ENCODE measurements around the gene DLX3.

The DLX3 gene

DNA sequence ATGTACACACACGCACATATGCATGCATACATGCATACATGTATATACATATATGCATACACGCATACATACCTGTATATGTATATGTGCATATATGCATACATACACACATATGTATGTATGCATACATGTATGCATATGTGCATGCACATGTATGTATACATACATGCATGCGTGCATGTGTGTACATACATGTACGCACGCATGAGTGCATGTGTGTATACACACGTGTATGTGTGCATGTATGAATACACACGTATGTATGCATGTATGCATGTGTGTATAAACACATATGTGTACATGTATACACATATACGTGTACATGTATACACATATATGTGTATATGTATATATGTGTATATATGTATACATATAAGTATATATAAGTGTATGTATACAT lies 28.5 kb upstream of the DLX3 start:
- TF ChIP-seq, protein P1, sequence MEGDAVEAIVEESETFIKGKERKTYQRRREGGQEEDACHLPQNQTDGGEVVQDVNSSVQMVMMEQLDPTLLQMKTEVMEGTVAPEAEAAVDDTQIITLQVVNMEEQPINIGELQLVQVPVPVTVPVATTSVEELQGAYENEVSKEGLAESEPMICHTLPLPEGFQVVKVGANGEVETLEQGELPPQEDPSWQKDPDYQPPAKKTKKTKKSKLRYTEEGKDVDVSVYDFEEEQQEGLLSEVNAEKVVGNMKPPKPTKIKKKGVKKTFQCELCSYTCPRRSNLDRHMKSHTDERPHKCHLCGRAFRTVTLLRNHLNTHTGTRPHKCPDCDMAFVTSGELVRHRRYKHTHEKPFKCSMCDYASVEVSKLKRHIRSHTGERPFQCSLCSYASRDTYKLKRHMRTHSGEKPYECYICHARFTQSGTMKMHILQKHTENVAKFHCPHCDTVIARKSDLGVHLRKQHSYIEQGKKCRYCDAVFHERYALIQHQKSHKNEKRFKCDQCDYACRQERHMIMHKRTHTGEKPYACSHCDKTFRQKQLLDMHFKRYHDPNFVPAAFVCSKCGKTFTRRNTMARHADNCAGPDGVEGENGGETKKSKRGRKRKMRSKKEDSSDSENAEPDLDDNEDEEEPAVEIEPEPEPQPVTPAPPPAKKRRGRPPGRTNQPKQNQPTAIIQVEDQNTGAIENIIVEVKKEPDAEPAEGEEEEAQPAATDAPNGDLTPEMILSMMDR (IDR thresholded peaks at IDR 0.05; ENCODE audit: low read depth, low read length, missing control alignments): no peak
- no peak overlapping the region for H3K4me3 ChIP-seq (ENCODE audit: low read depth, low read length)
- DNase-seq (ENCODE audit: low read depth): no peak

DNA sequence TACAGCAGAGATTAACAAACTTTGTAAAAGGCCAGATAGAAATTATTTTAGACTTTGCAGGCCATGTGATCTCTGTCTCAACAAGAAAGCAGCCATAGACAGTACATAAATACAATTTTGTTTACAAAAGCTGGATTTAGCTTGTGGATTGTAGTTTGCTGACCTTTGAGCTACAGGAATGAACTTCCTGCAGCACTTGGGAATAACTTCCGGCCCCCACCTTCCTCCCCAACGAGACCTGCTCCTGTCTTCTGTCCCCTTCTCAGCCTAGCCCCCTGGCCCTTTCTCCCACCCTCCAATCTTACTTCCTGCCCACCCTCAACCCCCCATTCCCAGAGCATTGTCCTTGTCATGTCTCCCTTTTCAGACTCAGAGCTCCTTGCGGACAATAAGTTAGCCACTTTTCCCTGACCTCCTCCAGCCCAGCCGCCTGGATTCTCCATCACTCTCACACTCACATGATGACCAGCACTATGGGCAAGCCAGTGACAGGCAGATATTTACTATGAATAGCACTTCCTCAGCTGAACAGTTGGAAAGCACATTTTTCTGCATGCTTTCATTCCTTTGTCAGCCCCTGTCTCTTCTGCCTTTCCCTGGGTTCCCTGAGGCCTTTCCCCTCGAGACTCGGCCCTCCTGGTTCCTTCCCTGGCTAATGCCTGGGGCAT lies 27.6 kb upstream of the DLX3 start:
- no peak overlapping the region for H3K4me3 ChIP-seq (ENCODE audit: low read depth, low read length)
- DNase-seq (ENCODE audit: low read depth): no peak
- TF ChIP-seq, protein P1 (IDR thresholded peaks at IDR 0.05; ENCODE audit: low read depth, low read length, missing control alignments): no peak

DNA sequence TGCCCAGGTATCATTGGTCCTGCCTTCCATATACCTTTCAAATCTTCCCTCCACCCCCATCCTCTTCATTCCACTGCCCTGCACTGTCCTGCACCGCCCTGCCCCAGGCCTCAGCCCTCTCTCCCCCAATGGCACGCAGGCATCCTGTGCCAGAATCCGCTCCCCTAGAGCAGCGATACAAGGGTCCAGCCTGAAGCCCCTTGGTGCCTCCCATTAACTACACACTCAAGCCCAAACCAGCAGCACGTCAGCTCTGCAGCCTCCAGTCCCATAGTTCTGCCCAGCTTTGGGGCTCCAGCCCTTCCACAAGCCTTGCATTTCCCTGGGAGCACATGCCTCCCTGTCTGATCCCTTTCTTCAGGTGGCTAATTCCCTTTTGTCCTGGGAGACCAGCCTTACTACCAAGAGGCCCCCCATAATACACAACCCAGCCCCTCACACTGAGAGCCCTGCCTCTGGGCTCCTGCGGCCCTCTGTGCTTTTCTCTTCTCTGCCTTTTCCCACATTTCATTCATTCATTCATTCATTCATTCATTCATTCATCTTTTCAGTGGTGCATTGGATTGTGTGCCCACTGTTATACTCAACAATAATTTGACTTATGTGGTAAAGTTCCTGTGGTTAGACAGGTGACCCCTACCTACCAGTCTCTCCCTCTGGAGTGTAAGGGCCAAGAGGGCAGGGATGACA lies 26.8 kb upstream of the DLX3 start:
- TF ChIP-seq, protein P1 (IDR thresholded peaks at IDR 0.05; ENCODE audit: low read depth, low read length, missing control alignments): no peak
- no peak for DNase-seq (ENCODE audit: low read depth)
- no peak overlapping the region for H3K4me3 ChIP-seq (ENCODE audit: low read depth, low read length)

DNA sequence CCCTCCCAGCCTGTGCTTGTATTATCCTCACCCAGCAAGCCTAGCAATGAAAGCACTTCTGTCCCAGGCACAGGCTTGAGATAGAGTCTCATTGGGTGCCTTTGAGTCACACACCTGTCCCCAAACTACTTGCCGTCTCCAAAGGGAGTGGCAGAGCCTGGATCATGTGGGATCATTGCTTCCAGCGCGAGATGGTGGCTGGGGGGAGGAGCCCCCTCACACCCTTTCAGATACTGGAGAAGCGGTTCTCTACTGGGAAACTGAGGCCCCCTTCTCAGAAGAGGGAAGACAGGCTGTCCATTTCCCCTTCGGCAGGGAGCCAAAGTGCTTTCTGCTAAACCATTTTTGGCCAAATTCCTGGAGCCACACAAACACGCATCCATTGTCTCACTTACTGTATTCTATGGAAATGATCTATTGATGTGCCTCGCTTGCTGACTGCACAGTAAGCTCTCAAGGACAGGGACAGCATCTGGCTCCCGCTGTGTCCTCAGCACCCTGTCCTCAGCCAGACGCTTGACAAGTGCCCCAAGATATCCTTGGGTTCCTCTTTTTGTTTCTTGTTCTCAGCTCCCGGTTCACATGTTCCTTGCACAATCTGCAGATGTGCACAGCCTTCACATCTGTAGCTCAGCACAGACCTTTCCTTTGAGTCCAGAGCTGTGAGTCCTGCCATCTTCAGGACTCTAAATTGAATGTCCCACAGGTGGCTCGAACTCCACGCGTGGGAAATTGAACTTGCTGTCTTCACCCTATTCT lies 26.0 kb upstream of the DLX3 start:
- no peak for DNase-seq (ENCODE audit: low read depth)
- no peak overlapping the region for H3K4me3 ChIP-seq (ENCODE audit: low read depth, low read length)
- TF ChIP-seq, protein P1 (IDR thresholded peaks at IDR 0.05; ENCODE audit: low read depth, low read length, missing control alignments): no peak

DNA sequence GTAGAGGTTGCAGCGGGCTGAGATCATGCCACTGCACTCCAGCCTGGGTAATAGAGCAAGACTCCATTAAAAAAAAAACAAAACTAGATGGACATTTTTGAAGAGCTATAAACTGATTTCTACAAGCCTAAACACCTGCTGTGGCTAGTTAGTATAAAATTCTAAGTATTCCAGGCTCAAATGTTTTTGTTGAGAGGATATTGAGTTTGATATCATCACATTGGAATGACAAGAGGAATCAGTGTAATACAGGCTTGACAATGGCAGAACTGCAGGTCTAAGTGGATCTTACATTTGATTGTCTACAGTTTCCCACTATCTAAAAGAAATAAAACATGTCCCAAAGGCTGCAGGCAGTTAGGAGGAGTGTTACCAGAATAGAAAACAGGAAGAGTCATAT lies 23.9 kb upstream of the DLX3 start:
- DNase-seq (ENCODE audit: low read depth): no peak
- TF ChIP-seq, protein P1 (IDR thresholded peaks at IDR 0.05; ENCODE audit: low read depth, low read length, missing control alignments): no peak

DNA sequence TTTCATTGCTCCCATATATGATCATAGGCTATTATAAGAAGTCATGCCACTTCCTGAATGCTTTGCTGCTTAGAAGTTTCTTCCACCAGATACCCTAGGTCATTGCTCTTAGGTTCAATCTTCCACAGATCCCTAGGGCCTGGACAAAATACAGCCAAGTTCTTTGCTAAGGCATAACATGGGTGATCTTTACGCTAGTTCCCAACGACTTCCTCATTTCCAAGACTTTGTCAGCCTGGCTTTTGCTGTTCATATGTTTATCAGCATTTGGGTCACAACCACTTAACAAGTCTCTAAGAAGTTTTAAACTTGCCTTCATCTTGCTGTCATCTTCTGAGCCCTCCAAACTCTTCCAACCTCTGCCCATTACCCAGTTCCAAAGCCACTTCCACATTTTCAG lies 20.1 kb upstream of the DLX3 start:
- DNase-seq (ENCODE audit: low read depth): no peak
- no peak overlapping the region for H3K4me3 ChIP-seq (ENCODE audit: low read depth, low read length)
- TF ChIP-seq, protein P1 (IDR thresholded peaks at IDR 0.05; ENCODE audit: low read depth, low read length, missing control alignments): no peak

More for the DNA sequence above, 23.9 kb upstream of the DLX3 start:
- H3K4me3 ChIP-seq (ENCODE audit: low read depth, low read length): no peak overlapping the region
